Activated T-cell treated with anti-CD3 and anti-CD28 coated beads for 4 hours (primary cell): ENCODE data around the gene PAOX.
A peak's percentile ranks its signal among the peaks of the same experiment; 100 is the strongest.

Source experiments
- DNase-seq: peaks from one replicate; pipeline ENCODE4 v3.0.0-alpha.2; 2020

PAOX gene

GRCh38 chr10:133388236-133388972 lies 9.3 kb downstream of the PAOX start:
- no peak for DNase-seq

GRCh38 chr10:133388973-133389818 lies 10.1 kb downstream of the PAOX start:
- no peak for DNase-seq

- no peak for DNase-seq
Measured at GRCh38 chr10:133390597-133391248, 11.7 kb downstream of the PAOX start.

- no peak for DNase-seq
Measured at GRCh38 chr10:133391249-133391635, 12.2 kb downstream of the PAOX start.

- no peak for DNase-seq
Measured at GRCh38 chr10:133391761-133392518, 12.9 kb downstream of the PAOX start.

- DNase-seq, result peak; percentile 91
Measured at GRCh38 chr10:133393401-133394063, 14.5 kb downstream of the PAOX start.

- no peak for DNase-seq
Measured at GRCh38 chr10:133394064-133394663, 15.1 kb downstream of the PAOX start, which contains the start of gene MTG1. Gene MTG1, plus strand, starts transcription at chr10:133394157. Its CDS starts 64 bp downstream, at chr10:133394221.

- no peak for DNase-seq
Measured at GRCh38 chr10:133394801-133395221, 15.7 kb downstream of the PAOX start.

GRCh38 chr10:133396035-133396624 lies 17.1 kb downstream of the PAOX start:
- no peak for DNase-seq

- no peak for DNase-seq
Measured at GRCh38 chr10:133397938-133398337, 18.9 kb downstream of the PAOX start.

GRCh38 chr10:133399123-133399601 lies 20.1 kb downstream of the PAOX start:
- DNase-seq, result no peak

GRCh38 chr10:133400624-133401424 lies 21.8 kb downstream of the PAOX start:
- no peak for DNase-seq

- DNase-seq, result no peak
Measured at GRCh38 chr10:133401500-133401899, 22.4 kb downstream of the PAOX start.

- no peak for DNase-seq
Measured at GRCh38 chr10:133401981-133402725, 23.1 kb downstream of the PAOX start.

GRCh38 chr10:133403359-133403758 lies 24.3 kb downstream of the PAOX start:
- DNase-seq, result no peak

- DNase-seq, result no peak
Measured at GRCh38 chr10:133403784-133404183, 24.7 kb downstream of the PAOX start.

- no peak for DNase-seq
Measured at GRCh38 chr10:133405272-133405671, 26.2 kb downstream of the PAOX start.

- DNase-seq, result no peak
Measured at GRCh38 chr10:133405844-133406527, 26.9 kb downstream of the PAOX start.
